Cerebellar cortex (tissue), 1 donor: ENCODE measurements around the gene CCPG1.
A peak's percentile ranks its signal among the peaks of the same experiment; 100 is the strongest.
"Not testable (repeated sequence)": the region's sequence is repeated elsewhere in the genome, so short reads cannot be mapped to it uniquely, and the experiment has no call there.

Source experiments
- DNase-seq: peaks from one replicate; pipeline ENCODE4 v3.0.0-alpha.2; 2015; ENCODE audit warnings: low spot score

CCPG1 gene, protein sequence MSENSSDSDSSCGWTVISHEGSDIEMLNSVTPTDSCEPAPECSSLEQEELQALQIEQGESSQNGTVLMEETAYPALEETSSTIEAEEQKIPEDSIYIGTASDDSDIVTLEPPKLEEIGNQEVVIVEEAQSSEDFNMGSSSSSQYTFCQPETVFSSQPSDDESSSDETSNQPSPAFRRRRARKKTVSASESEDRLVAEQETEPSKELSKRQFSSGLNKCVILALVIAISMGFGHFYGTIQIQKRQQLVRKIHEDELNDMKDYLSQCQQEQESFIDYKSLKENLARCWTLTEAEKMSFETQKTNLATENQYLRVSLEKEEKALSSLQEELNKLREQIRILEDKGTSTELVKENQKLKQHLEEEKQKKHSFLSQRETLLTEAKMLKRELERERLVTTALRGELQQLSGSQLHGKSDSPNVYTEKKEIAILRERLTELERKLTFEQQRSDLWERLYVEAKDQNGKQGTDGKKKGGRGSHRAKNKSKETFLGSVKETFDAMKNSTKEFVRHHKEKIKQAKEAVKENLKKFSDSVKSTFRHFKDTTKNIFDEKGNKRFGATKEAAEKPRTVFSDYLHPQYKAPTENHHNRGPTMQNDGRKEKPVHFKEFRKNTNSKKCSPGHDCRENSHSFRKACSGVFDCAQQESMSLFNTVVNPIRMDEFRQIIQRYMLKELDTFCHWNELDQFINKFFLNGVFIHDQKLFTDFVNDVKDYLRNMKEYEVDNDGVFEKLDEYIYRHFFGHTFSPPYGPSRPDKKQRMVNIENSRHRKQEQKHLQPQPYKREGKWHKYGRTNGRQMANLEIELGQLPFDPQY

DNA sequence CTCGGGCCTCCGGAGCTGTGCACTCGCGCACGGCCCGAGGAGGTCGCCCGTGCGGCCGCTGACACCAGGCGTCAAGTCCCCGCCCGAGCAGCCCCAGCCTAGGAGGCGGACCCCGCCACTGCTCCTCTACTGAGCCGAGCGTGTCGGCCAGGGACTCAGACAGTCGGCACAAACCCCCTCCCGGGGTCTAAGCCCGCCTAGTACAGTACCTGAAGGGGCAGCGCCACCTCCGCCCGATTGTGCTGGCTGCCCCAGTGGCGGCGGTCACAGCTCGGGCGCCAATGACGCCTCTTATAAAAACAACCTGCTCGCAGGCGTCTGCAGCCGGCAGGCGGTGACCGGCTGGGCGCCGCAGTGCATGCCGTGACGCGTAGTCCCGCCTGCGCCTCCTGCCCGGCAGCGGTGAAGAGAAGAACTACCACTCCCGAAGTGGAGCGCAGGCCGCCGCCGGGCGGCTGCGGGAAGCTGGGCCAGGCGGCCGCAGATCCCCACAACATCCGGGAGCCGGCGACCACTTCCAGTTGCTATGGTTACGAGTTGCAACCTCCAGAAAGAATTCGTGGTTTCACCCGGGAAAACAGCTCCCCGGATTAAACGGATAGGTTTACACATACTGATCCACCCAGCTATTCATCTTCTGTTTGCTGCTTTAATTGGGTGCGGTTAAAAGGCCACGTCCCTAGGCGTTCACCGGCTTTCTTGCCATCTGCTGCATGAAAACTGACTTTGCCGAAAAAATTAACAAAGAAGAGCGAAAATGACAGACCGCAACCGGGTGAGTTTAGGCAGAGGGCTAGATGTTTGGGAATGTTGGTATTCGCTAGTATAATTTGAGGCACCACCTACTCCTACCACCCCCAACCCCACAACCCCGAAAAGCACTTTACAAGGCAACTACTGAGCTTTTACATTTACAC lies at the start of gene CCPG1, which contains the start of gene PIERCE2:
CCPG1 (minus strand) TSS at position 348 of the 917 bp plus-strand sequence. CDS start 18,935 bp downstream, outside the sequence.
PIERCE2 (plus strand) TSS at position 484 of the 917 bp plus-strand sequence; CDS start at position 758, 274 bp downstream.
- DNase-seq: peak; percentile 94

DNA sequence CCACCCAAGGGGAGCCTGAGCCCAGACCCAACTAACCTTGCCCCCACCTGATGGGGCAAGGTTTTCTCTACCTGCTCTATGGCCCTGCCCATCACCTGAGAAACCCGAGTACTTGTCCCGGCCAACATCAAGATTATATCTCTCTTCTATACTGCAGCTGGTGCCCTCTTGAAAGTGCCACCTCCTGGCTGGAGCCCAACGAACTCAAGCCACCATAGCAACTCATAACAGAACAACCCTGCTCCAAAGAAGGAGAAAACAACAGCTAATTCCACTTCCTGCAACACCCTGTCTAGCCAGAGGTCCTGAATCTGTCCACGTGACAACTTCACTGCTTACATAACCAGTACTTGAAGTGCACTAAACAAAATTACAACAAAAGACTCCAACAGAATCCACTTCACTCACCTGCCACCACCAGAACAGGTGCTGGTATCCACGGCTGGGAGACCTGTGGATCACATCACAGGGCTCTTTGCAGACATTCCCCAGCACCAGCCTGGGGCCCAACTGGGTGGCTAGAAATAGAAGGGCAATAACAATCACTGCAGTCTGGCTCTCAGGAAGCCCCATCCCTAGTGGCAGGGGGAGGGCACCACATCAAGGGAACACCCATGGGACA lies 49.4 kb upstream of the CCPG1 start:
- no peak for DNase-seq

DNA sequence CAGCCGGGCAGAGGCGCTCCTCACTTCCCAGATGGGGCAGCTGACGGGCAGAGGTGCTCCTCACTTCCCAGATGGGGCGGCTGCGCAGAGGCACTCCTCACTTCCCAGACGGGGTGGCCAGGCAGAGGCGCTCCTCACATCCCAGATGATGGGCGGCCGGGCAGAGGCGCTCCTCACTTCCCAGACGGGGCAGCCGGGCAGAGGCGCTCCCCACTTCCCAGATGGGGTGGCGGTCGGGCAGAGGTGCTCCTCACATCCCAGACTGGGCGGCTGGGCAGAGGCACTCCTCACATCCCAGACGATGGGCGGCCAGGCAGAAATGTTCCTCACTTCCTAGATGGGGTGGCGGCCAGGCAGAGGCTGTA lies 38.9 kb upstream of the CCPG1 start:
- not testable (repeated sequence) for DNase-seq

DNA sequence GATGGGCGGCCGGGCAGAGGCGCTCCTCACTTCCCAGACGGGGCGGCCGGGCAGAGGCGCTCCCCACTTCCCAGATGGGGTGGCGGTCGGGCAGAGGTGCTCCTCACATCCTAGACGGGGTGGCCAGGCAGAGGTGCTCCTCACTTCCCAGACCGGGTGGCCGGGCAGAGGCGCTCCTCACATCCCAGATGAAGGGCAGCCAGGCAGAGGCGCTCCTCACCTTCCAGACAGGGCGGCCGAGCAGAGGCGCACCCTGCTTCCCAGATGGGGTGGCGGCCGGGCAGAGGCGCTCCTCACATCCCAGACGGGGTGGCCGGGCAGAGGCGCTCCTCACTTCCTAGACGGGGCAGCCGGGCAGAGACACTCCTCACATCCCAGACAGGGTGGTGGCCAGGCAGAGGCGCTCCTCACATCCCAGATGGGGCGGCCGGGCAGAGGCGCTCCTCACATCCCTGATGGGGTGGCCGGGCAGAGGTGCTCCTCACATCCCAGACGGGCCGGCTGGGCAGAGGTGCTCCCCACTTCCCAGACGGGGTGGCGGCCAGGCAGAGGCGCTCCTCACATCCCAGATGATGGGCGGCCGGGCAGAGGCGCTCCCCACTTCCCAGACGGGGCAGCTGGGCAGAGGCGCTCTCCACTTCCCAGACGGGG lies 38.3 kb upstream of the CCPG1 start:
- not testable (repeated sequence) for DNase-seq

DNA sequence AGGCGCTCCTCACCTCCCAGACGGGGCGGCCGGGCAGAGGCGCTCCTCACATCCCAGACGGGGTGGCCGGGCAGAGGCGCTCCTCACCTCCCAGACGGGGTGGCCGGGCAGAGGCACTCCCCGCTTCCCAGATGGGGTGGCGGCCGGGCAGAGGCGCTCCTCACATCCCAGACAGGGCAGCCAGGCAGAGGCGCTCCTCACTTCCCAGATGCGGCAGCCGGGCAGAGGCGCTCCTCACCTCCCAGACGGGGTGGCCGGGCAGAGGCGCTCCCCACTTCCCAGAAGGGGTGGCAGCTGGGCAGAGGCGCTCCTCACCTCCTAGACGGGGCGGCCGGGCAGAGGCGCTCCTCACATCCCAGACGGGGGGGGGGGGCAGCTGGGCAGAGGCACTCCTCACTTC lies 37.8 kb upstream of the CCPG1 start:
- not testable (repeated sequence) for DNase-seq

DNA sequence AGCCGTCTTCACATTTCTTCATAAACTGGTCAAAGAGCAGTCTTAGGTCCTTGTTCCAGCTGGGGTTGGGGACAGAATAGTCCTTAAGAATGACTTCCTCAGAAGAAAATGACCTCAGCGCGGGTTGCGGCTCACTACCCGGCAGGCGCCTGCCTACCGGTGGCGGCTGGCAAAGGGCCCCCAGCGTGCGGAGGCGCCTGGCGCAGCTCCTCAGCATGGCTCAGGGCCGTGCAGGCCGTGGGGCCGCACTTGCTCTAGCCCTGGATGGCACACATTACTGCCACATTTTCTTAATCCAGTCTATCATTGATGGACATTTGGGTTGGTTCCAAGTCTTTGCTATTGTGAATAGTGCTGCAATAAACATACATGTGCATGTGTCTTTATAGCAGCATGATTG lies 35.0 kb upstream of the CCPG1 start:
- not testable (repeated sequence) for DNase-seq

DNA sequence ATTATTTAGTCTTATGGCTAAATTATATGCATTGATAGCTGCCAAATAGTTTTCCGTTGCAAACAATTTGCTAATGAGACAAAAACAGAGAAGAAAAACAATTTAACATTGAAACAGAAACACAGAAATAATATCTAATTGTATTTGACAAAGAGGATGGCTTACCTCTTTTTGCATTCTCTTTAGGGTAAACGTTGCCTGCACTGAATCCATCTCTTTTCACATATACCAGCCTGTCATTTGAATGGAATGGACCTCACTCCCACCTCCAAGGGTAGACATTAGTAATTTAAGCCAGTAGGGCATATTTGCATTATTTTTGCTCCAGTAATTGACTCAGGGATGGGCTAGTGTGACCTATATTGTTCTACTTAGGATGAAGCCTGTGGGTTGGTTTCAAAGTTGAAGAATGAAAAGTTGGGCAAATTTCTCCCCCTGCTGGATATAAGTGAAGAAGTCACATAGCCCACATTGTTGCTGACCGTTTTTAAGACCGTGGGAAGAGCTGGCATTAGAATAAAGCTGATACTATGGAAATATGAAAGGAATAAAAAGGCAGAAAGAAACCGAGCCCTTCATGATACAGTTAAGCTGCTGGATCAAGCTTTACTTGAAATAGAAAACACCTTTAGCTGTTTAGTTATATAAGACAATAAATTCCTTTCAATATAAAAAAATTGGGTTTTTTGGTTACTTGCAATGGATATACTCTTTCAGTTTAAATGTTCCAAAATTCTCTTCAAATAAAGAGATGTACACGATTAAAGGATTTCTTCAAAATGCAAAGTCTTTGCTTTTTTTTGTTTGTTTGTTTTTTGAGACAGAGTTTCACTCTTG lies 27.0 kb upstream of the CCPG1 start:
- DNase-seq: peak; percentile 72

DNA sequence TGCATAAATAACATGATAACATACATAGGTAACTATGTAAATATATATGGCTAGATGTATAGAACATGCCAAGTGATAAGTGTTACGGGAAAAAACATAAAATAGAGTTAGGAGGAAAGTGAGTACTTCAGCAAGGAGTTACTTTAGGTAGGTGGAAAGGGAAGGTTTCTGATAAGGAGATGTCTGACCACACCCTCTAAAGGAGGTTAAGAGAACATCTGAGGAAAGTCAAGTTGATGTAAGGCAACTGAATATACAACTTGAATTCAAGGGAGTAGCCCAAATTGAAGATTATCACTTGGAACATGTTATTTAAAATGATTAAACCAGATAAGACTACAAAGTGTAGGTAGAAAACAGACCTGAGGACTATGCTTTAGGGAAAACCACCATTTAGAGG lies 13.9 kb upstream of the CCPG1 start:
- no peak for DNase-seq

DNA sequence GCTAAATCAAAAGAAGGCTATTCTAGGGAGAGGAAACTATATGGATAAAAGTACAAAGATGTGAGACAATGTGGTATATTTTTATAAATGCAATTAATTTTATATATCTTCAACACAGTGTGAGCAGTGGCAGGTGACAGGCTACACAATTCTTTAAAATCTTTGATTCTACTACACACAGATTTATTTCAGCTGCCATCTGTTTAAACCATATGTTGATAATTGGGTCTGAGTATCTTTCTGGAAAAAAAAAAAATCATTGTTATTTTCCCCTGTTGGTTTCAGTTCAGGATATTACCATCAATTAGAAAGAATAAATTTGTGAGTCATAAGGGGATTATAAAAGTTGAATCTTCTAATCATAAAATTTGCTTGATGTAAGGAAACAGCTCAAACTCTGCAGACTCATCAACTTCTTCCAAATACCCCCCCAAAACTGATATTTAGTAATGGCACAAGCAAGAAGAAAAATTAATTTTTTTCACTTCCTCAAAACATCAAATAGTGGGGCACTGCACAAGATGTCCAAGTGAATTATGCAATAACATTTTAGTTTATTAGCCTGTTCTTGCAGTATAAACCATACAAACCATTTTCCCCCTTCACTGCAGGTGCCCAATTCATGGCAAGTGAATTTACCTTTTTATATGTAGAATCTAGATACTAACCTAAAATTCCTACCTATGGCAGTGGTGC lies 12.2 kb upstream of the CCPG1 start:
- DNase-seq: peak; percentile 68

DNA sequence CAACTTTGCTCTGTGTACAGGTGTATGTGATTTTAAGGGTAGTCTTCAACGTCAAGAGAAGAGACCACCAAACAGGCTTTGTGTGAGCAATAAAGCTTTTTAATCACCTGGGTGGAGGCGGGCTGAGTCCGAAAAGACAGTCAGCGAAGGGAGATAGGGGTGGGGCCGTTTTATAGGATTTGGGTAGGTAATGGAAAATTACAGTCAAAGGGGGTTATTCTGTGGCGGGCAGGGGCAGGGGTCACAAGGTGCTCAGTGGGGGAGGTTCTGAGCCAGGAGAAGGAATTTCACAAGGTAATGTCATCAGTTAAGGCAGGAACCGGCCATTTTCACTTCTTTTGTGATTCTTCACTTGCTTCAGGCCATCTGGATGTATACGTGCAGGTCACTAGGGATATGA lies 9.5 kb upstream of the CCPG1 start:
- not testable (repeated sequence) for DNase-seq

DNA sequence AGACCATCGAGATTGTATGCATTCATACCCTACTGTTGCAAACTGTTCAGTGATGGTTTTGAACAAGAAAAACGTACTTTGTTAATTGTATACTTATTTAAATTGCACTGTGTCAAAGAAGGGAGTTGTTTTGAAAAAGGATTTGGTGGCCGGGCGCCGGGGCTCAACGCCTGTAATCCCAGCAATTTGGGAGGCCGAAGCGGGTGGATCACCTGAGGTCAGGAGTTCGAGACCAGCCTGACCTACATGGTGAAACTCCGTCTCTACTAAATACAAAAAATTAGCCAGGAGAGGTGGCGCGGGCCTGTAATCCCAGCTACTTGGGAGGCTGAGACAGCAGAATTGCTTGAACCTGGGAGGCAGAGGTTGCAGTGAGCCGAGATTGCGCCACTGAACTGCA lies 817 bp upstream of the CCPG1 start:
- DNase-seq: not testable (repeated sequence)

DNA sequence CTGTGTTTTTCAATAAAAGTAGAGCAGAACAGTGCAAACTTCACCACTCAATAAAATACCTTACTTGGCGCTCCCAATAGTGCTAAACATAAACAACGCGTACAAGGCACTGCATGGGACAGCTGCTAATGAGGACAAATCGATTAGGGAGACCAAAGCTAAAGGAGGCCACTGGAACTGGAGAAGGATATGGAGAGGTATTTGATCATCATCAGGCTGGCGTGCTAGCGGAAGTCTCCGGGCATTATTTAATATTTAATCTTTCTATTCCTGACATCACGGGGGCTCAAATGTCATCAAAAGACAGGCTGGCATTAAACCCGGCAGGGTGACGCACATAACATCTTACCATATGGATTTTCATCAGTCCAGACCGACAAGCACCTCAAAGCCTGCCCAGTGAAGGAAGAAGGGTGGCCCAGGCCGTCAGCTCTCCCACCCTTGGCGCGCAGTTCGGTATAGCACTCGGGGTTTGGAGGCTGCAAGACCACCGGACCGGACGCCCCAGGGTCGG lies 604 bp downstream of the CCPG1 start:
- no peak for DNase-seq

DNA sequence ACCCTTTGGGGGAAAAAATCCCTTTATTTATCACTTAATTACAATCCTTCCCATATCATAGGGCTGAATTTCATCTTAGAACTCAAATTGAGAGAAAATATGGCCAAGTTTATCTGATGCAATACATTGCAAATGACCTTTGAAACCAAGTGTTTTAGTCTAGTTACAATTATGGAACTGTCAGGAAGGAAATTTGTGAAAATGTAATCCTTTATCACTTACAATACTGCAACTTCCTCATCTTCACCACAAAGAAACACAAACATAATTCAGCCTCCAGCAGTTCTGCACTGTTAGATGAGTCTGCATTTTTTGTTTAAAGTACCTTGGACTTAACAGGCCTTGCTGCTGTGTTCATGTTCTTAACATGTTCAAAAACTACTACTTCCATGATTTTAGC lies 4.6 kb downstream of the CCPG1 start:
- no peak for DNase-seq

DNA sequence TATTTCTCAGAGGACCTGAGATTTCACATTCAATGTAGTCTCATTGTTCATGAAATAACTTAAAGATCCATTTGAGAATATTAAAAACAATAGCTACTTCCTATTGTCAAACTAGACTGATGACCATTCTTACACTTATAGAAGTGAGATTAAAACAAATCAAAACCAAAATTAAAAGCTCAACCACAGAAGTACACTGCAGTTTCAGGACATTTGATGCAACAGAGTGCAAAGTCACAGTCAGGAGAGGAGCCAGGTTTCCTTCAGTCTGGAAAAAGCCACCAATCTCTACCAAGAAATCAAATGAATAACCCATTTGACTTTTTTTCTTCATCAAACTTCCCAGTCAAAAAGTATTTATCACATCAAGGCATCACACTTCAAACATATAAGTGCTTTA lies 5.5 kb downstream of the CCPG1 start:
- no peak for DNase-seq

DNA sequence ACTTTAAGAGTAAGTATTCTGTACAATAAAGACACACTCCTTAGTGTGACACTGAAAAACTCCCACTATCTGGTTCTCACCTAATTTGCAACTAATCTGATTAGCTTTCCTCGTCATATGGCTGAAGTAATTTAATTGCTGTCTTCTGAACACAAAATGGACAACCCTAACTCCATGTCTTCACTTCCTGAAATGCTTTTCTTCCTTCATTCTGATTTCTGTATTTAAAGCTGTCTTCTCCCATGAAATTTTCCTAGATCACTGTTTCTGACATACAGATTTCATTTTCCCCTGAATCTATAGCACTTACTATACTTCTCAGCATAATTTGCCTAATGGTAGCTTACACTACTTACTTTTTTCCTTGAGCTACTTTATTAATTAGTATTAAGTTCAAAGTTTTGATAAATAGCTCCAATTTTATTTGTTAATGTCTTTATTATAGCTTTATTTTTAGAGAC lies 6.3 kb downstream of the CCPG1 start:
- DNase-seq: no peak

DNA sequence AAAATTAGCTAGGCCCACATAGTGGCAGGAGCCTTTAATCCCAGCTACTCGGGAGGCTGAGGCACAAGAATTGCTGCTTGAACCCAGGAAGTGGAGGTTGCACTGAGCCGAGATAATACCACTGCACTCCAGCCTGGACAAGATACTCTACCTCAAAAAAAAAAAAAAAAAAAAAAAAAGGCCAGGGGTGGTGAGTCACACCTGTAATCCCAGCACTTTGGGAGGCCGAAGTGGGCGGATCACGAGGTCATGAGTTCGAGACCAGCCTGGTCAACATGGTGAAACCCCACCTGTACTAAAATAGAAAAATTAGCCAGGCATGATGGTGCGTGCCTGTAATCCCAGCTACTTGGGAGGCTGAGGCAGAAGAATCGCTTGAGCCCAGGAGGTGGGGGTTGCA lies 8.1 kb downstream of the CCPG1 start:
- DNase-seq: not testable (repeated sequence)

DNA sequence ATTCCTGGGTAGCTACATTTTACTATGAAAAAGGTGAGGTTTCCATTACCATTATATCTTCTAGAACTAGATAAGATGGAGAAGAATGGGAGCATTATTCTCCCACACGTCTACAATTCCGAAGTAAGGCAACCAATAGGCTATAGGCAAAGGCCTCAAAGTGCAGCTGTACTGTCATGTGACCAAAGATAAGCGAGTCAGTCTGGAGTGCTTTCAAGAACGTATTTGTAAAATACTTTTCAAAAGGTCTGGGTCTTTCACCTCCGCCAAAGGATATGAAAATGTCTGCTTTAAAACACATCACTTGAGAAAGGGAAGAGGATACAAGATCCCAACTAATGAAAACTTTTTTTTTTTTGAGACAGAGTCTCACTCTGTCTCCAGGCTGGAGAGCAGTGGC lies 9.9 kb downstream of the CCPG1 start:
- DNase-seq: no peak

DNA sequence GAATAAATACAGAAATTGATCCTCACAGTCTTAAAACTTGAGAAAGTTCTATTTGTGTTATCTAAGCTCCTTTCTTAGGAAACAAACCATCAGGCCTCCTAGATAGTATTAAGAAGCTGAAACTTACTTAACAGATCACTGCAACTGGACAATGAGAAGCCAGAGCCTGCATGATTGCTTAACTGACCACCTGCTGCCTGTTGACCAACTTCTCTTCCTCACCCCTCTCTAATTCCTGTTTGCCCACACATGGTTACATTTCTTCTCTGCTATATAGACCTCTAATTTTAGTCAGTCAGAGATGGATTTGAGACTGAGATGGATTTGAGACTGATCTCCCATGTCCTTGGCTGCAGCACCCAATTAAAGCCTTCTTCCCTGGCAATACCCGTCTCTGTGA lies 13.5 kb downstream of the CCPG1 start:
- no peak for DNase-seq

DNA sequence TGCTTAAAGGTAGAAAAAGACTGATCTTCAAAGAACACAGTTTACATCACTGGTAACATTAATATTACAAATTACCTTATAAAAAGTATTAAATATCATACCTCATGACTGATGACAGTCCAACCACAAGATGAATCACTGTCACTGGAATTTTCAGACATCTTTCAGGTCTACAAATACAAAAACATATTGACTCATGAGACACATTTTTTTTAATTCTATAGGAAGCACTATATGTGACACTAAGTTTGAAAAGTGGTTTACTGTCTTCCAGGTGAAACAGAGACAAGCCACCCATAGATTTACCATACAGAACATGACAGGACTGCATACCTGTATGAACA lies 18.9 kb downstream of the CCPG1 start:
- DNase-seq: no peak
